Measurements from ENCODE around the gene ZNF329.

The ZNF329 gene

GRCh38 chr19:58150328-58150921, at the start of gene ZNF329:
Gene ZNF329, minus strand, starts transcription at chr19:58150789. Its CDS starts 21,286 bp downstream, at chr19:58129503.
- H3K4me2 ChIP-seq (ENCODE audit: low read depth, low read length, poor library complexity, severe bottlenecking), result peak within 1 kb of the TSS; percentile 74
- no peaks in the 10 kb centered on the region for H3K9me2 ChIP-seq (replicated peaks; ENCODE audit: low read depth, low read length)
- H2AFZ ChIP-seq (ENCODE audit: low read length), result peak within 1 kb of the TSS; percentile 95
- peak within 1 kb of the TSS; percentile 92 for H3K4me3 ChIP-seq (ENCODE audit: low read length, poor library complexity, severe bottlenecking)
- H3K9me3 ChIP-seq (ENCODE audit: insufficient read depth, low read depth, low read length), result peaks cover 8% of the 10 kb centered on the region; the same call in 1 of the 2 replicates
- H3K27me3 ChIP-seq (ENCODE audit: insufficient read depth, low read length, poor library complexity, severe bottlenecking), result no peaks in the 10 kb centered on the region
- H3K9ac ChIP-seq (ENCODE audit: low read depth, low read length, poor library complexity, severe bottlenecking), result peak within 1 kb of the TSS; percentile 90
- no peaks in the 10 kb centered on the region for H3K36me3 ChIP-seq (ENCODE audit: insufficient read depth, low read length)
- no peaks in the 10 kb centered on the region for H3F3A ChIP-seq (ENCODE audit: low read depth)
- H3K4me1 ChIP-seq (ENCODE audit: insufficient read depth, low read length, poor library complexity, severe bottlenecking), result peaks cover 20% of the 10 kb centered on the region
- no peaks in the 10 kb centered on the region for H4K20me1 ChIP-seq (ENCODE audit: insufficient read depth, low read length, poor library complexity, severe bottlenecking)
- TF ChIP-seq EZH2phosphoT487 (IDR thresholded peaks at IDR 0.05; ENCODE audit: borderline replicate concordance), result no peak
- TF ChIP-seq CTCF (conservative IDR thresholded peaks at IDR 0.05; ENCODE audit: low read length), result no peak
- peaks cover 37% of the 10 kb centered on the region for H3K79me2 ChIP-seq (ENCODE audit: insufficient read depth, low read length)

- Histone ChIP-seq H3K36me3 (ENCODE audit: insufficient read depth, low read length) (peaks cover 45% of the 10 kb centered on the region), H4K20me1 (ENCODE audit: insufficient read depth, low read length, poor library complexity, severe bottlenecking) (no peaks in the 10 kb centered on the region), H3K9me2 (replicated peaks; ENCODE audit: low read depth, low read length) (no peaks in the 10 kb centered on the region), H3K79me2 (ENCODE audit: insufficient read depth, low read length) (no peaks in the 10 kb centered on the region), H3F3A (ENCODE audit: low read depth) (no peaks in the 10 kb centered on the region), H3K4me1 (ENCODE audit: insufficient read depth, low read length, poor library complexity, severe bottlenecking) (no peaks in the 10 kb centered on the region), H3K4me2 (ENCODE audit: low read depth, low read length, poor library complexity, severe bottlenecking) (no peak overlapping the region), H3K9ac (ENCODE audit: low read depth, low read length, poor library complexity, severe bottlenecking) (no peak overlapping the region), H3K9me3 (ENCODE audit: insufficient read depth, low read depth, low read length) (peaks cover 75% of the 10 kb centered on the region), H3K4me3 (ENCODE audit: low read length, poor library complexity, severe bottlenecking) (no peak overlapping the region), H2AFZ (ENCODE audit: low read length) (no peak overlapping the region), H3K27me3 (ENCODE audit: insufficient read depth, low read length, poor library complexity, severe bottlenecking) (peaks cover 3% of the 10 kb centered on the region)
- TF ChIP-seq EZH2phosphoT487 (IDR thresholded peaks at IDR 0.05; ENCODE audit: borderline replicate concordance), result no peak
- no peak for TF ChIP-seq CTCF (conservative IDR thresholded peaks at IDR 0.05; ENCODE audit: low read length)
Observed at GRCh38 chr19:58196901-58197616, 46.5 kb upstream of the ZNF329 start.

GRCh38 chr19:58183817-58184215, 33.2 kb upstream of the ZNF329 start:
- peaks cover 19% of the 10 kb centered on the region; the same call in 1 of the 2 replicates for H3K9me3 ChIP-seq (ENCODE audit: insufficient read depth, low read depth, low read length)
- H3K9ac ChIP-seq (ENCODE audit: low read depth, low read length, poor library complexity, severe bottlenecking), result peak overlapping the region; percentile 96
- H2AFZ ChIP-seq (ENCODE audit: low read length), result peak overlapping the region; percentile 78
- H4K20me1 ChIP-seq (ENCODE audit: insufficient read depth, low read length, poor library complexity, severe bottlenecking), result no peaks in the 10 kb centered on the region
- no peak for TF ChIP-seq EZH2phosphoT487 (IDR thresholded peaks at IDR 0.05; ENCODE audit: borderline replicate concordance)
- no peak for TF ChIP-seq CTCF (conservative IDR thresholded peaks at IDR 0.05; ENCODE audit: low read length)
- H3K36me3 ChIP-seq (ENCODE audit: insufficient read depth, low read length), result peaks cover 23% of the 10 kb centered on the region; the same call in 1 of the 2 replicates
- H3K9me2 ChIP-seq (replicated peaks; ENCODE audit: low read depth, low read length), result no peaks in the 10 kb centered on the region
- H3K4me1 ChIP-seq (ENCODE audit: insufficient read depth, low read length, poor library complexity, severe bottlenecking), result peaks cover 7% of the 10 kb centered on the region
- H3F3A ChIP-seq (ENCODE audit: low read depth), result peaks cover 5% of the 10 kb centered on the region; the same call in 1 of the 2 replicates
- H3K27me3 ChIP-seq (ENCODE audit: insufficient read depth, low read length, poor library complexity, severe bottlenecking), result no peaks in the 10 kb centered on the region
- H3K79me2 ChIP-seq (ENCODE audit: insufficient read depth, low read length), result peaks cover 29% of the 10 kb centered on the region
- peak overlapping the region; percentile 80 for H3K4me2 ChIP-seq (ENCODE audit: low read depth, low read length, poor library complexity, severe bottlenecking)
- peak overlapping the region; percentile 96 for H3K4me3 ChIP-seq (ENCODE audit: low read length, poor library complexity, severe bottlenecking)
